Measurements from ENCODE around the gene CDH6. TPM values are rescaled to one million over a fixed set of nuclear protein-coding genes. Genes with fewer than 3 reads are reported as not detected.

Gene CDH6
- total and polyA plus RNA-seq, 2 experiments from 2014 or later = 0.77 TPM; not detected in 1

- no peaks in the 10 kb centered on the region for H3K27me3 ChIP-seq
- H3K4me1 ChIP-seq (ENCODE audit: low read depth) = no peaks in the 10 kb centered on the region
- no peak for TF ChIP-seq CTCF (IDR thresholded peaks at IDR 0.05; ENCODE audit: low read depth, low read length)
- H3K9me3 ChIP-seq (ENCODE audit: low read depth) = no peaks in the 10 kb centered on the region
- H3K27ac ChIP-seq = no peak overlapping the region
- DNase-seq (ENCODE audit: low read depth in 1 of 2, low spot score in 1 of 2) = no peak
- no peaks in the 10 kb centered on the region for H3K36me3 ChIP-seq
- H3K4me3 ChIP-seq = no peak overlapping the region
Measured at GRCh38 chr5:31377274-31377946, 183.9 kb downstream of the CDH6 start.

- Histone ChIP-seq H3K4me3 (no peak overlapping the region), H3K9me3 (ENCODE audit: low read depth) (no peaks in the 10 kb centered on the region), H3K4me1 (ENCODE audit: low read depth) (no peaks in the 10 kb centered on the region), H3K27me3 (no peaks in the 10 kb centered on the region), H3K27ac (no peak overlapping the region), H3K36me3 (no peaks in the 10 kb centered on the region)
- no peak for DNase-seq (ENCODE audit: low read depth in 1 of 2, low spot score in 1 of 2)
- no peak for TF ChIP-seq CTCF (IDR thresholded peaks at IDR 0.05; ENCODE audit: low read depth, low read length)
Measured at GRCh38 chr5:31378136-31378535, 184.7 kb downstream of the CDH6 start.
